HG02759 (cell line): ENCODE data around the gene CTDNEP1.
A peak's percentile ranks its signal among the peaks of the same experiment; 100 is the strongest.

Source experiments
- ATAC-seq: cut with Tn5 transposase; IDR thresholded peaks from one replicate; pipeline ENCODE4 v1.9.1; 2021; ENCODE audit warnings: mild to moderate bottlenecking, moderate library complexity; ENCODE audit not compliant: unreplicated experiment

Gene CTDNEP1

DNA sequence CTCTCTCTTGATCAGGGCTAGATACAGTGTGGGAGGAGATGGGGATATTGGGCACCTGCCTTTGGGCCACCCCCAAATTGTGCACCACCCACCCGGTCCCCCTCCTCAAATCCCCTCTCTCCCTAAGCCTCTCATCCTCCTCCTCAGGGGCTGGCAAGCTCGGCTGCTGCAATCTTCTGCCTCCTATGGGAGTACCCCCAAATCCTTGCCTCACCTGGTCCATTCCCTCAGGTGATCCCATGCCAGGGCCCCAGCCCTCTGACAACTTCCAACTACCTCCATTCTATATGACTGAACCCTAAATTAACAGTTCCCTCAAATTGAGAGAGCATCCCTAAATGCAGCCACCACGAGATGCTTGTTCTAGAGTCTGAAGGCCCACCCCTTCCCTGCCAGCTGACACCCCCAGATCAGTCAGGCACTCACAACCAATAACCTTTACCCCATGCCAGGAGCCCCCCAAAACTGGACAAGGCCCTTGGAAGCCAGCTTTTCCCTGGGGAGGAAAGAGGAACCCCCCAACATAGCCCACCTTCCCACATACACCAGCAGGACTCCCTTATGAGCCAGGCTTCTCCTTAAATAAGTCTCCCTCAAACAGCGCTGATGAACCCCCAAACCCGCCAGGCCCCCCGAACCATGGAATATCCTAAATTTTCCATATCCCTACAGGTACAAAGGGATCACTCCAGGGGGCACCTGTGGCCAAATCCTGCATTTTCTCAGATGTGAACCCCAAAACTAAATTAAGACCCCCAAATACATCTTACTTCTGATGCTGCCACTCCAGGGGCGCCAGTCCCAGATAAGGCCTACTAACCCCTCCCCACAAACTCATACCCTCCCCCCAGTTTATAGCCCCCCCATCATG is 35.1 kb downstream of the CTDNEP1 start:
- no peak for ATAC-seq

DNA sequence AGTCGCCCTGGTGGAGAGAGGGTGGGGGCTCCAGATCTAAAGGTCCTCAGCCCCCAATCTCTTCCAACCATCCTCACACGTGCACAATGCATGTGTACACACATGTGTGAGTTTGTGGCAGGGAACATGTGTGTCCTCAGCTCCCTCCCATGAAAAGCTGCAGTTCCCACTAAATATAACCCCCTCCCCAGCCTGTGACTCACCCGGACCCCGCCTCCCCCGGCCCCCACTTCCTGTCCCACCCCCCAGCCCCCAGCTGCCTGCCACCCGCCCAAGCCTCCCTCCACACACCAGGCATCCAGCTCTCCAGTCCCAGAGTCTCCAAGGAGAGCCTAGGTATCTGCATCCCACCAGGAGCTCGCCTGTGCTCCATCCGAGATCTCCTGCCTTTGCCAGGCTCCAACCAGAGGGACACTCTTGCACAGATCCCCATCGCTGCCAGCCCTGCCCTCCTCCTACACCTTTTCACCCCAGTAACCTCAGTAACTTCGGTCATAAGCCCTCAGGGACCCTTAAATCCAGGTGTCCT is 35.8 kb downstream of the CTDNEP1 start:
- ATAC-seq = no peak

GRCh38 chr17:7215136-7215638 is 36.3 kb downstream of the CTDNEP1 start:
- ATAC-seq = no peak

DNA sequence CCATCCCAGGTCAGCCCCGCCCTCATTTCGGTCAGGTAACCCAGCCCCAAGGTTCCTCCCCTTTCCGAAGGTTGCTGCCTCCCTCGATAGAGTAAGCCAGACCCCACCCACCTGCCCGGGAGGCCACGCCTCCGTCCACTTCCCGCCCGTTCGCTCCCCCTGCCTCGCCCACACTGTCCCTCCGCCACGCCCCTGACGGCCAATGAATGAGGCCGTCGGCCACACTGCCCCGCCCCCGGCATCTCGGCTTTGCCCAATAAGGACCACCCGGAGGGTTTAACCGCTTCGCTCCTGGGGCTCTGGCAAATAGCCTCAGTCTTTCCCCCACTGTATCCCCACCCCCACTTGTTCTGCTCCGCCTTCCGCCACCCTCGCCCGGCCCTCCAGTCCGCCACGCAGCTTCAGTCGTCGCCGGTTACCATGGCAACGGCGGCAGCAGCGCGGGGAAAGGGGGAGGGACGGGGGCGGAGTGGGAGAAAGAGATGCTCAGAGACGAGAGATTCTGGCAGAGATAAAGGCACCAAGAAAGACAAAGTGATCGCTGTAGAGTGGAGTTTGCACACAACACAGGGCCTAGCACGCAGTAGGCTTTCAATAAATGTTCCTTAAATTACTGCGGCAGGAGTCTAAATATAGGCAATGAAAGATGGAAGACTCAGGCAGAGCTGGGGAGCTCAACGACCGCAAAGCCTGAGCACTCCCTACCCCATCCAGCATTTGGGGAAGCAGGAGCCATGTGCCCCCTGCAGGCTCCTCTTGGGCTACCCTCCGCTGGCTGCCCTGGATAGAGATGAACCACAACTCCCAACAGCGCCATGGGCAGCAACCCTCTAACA is 37.0 kb downstream of the CTDNEP1 start:
- peak; percentile 80 for ATAC-seq

DNA sequence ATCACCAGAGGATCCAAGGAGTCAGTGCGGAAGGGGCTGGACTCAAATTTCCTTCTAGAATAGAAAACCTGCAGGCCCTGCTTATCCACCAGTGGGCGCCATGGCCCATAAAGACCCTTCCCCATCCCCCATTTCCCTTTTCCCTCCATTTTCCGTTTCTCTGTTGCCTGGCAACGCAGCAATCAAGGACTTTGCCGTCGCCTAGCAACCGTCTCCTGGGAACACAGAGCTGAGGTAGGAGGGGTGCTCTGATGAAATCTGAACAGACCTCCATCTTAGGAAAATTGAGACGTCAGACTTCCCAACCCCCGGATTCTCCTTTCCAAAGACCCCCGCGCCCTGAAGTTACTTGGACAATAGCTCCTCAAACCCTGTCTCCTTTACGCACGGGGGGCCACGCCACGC is 37.6 kb downstream of the CTDNEP1 start:
- ATAC-seq = peak; percentile 6

DNA sequence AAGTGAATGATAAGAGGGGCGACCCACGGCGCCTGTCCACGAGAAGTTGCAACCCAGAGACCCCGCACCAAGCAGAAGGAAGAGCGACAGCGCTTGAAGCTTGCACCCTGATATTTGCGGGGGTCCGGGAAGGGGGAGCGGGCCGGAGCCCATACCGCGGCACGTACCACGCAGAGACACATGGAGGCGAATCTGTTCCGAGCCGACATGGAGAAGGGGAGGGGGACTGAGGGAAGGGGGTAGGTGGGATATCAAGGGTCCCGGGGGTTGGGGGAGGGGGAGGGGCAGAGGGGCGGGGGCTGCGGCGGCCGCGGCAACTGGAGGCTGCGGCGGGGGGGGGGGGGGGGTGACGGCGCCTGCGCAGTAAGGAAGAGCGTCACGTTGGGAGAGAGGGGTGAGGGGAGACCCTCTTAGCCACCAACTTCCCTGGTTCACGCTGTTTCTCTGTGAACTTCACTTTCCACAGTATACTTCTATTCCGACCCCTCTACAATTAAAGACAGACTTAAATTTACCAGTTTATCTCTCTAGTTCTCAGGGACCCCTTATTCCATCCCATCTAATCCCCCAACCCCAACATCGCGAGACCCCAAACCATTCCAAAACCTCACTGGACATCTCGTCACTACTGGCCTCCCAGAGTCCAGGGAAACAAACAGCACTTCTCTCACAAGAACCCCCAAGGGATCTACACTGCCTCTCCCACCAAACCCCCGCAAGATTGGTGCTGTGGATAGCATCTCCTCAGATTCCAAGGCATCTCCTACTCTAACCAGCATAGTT is 39.9 kb downstream of the CTDNEP1 start:
- ATAC-seq = no peak

- no peak for ATAC-seq
These were observed 42.6 kb downstream of the CTDNEP1 start for GRCh38 chr17:7208754-7209460.

- no peak for ATAC-seq
These were observed 43.4 kb downstream of the CTDNEP1 start for GRCh38 chr17:7208027-7208571.

DNA sequence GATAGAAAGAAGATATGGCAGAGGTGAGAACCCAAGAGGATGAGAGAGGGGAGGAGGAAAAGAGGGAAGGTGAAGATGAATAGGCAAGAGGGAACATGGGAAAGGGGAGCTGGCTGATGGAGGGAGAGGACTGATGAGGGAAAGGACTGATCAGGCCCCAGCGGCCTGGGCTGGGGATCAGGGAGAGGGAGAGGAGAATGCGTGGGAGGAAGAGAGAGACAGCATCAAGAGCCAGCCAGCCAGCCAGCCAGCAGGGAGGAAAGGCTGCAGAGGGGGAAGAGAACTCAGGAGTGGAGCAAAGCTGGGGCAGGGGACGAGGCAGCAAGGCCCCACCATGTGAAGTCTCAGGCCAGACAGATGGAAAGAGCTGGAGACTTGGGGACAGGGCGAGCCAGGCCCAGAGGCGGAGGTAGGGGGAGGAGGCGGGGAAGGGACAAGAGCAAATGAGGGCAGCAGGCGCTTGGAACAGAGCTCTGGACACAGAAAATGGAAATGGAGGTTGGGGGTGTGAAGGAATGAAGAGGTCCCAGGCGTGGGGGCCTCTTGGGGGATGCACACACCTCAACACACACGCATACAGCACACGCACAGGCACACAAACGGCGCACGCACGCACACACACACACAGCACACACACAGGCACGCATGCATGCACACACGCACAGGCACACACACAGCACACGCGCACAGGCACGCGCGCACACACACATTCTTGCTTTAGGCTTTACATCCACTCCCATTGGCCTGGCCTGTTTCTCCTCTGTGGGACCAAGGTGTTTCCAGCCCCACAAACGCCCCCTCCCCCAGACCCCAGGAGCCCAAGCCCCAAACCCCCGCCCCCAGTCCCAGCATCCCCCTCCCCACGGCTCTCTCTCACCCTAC is 44.2 kb downstream of the CTDNEP1 start:
- no peak for ATAC-seq

GRCh38 chr17:7205561-7205960 is 46.0 kb downstream of the CTDNEP1 start:
- no peak for ATAC-seq

DNA sequence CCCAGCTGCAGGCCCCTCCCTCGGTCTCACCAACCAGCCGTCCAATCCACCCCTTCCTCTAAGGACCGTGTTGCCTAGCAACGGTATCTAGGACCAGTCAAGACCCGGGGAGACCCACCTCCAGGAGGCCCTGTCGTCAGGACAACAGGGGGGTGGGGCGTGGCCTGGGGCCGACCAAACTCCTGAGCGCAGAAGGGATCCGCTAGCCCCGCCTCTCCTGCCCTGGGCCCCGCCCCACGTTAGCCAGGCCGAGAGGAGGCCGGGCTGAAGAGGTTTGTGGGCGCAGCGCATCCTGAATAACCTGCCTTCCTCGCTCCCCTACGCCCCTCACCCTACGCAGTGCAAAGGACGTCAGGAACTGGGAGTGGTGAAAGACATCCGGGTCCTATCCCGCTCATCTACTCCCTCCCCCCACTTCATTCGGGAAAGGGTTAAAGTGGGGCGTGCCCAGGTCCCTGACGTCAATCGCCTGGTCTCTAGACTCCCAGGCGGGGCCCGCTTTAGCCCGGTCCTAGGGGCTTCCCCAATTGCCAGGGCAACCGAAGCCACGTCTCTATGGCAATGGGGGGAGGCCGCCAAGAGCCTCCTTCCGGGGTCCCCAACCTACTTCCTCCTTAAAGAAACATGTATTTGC is 46.6 kb downstream of the CTDNEP1 start:
- peak; percentile 86 for ATAC-seq

GRCh38 chr17:7204336-7204735 is 47.2 kb downstream of the CTDNEP1 start:
- no peak for ATAC-seq

DNA sequence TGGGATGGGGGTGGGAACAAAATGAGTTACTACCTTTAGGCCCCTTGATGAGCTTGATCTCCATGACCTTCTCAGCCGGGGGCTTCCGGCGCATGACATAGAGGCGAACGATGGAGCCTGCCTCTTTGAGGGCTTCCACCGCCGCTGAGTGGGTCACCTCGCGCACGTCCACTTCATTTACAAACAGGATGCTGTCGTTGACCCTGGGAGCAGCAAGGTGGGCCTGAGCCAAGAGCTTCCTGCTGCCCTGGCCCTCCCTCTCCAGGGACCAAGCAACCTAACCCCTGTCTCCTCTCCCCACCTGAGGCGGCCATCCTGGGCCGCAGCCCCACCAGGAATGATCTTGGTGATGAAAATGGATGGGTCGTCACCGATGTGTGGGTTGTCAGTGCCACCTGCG is 48.1 kb downstream of the CTDNEP1 start:
- ATAC-seq = no peak

GRCh38 chr17:7196651-7197401 is 54.7 kb downstream of the CTDNEP1 start:
- ATAC-seq = no peak

- no peak for ATAC-seq
These were observed 55.6 kb downstream of the CTDNEP1 start for GRCh38 chr17:7195971-7196370.
